Measurements from ENCODE around the gene ACADM.
"Not testable (repeated sequence)": the region's sequence is repeated elsewhere in the genome, so short reads cannot be mapped to it uniquely, and the experiment has no call there.

Gene ACADM

GRCh38 chr1:75742047-75742625 lies 17.6 kb downstream of the ACADM start:
- DNase-seq, result no peak

DNA sequence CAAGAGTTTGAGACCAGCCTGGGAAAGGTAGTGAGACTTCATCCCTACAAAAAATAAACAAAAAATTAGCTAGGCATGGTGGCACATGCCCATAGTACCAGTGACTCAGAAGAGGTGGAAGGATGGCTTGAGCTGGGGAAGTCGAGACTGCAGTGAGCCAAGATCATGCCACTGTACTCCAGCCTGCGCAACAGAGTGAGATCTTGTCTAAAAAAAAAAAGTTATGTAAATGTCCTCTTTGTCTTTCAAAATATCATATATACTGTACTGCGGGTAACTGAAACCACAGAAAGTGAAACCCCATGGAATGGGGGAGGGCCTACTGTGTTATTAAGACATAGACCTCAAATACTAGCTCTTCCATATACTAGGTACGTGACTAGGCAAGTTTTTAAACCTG lies 20.8 kb downstream of the ACADM start:
- DNase-seq, result no peak

GRCh38 chr1:75757210-75757609 lies 32.7 kb downstream of the ACADM start:
- not testable (repeated sequence) for DNase-seq

DNA sequence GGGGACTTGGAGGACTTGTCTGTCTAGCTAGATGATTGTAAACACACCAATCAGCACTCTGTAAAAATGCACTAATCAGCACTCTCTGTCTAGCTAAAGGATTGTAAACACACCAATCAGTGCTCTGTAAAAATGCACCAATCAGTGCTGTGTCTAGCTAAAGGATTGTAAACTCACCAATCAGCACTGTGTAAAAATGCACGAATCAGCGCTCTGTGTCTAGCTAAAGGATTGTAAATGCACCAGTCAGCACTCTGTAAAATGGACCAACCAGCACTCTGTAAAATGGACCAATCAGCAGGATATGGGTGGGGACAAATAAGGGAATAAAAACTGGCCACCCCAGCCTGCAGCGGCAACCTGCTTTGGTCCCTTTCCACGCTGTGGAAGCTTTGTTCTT lies 34.0 kb downstream of the ACADM start:
- not testable (repeated sequence) for DNase-seq

- DNase-seq, result no peak
Observed at GRCh38 chr1:75764057-75764655, 39.6 kb downstream of the ACADM start.

DNA sequence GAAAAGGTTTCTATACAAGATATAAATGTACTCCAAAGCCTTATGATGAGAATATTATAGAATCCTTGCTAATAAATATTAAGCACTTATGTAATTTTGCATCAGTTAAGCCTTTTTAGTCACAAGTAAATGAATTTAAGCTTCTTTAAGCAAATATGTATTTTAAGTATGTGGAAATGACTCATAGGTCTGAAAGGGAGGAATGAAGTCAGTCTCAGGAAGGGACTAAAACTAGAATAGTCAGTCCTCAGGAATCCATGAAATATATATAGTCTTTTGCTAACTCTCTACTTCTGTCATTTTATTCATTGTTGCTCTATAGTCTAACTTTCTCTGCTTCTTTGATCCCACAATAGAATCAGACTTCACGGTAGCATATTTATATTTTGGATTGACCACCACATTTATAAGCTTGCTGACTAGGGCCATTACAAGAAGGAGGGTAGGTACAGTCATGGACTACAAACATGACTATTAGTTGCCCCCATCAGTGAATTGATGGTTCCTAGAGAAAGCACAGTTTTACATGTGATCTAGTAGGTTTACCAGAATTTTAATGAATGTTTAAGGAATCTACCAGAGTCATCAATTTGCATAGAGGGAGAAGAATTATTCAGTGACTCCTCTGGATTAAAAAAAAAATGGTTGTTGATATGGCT lies 41.3 kb downstream of the ACADM start:
- DNase-seq, result no peak

DNA sequence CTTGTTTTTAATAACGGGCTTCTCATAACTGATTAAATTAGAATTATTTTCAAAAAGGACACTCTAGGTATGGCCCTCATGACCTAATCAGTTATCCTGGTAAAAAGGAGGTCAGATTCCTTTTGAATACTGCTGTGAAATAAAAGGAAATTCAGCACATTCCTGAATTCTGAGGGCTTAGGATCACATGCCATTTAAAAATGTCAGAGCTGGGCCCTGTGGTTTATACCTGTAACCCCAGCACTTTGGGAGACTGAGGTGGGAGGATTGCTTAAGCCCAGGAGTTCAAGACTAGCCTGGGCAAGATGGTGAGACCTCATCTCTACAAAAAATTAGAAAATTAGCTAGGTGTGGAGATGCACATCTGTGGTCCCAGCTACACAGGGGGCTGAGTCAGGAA lies 43.5 kb downstream of the ACADM start:
- DNase-seq, result no peak

GRCh38 chr1:75770761-75771160 lies 46.3 kb downstream of the ACADM start:
- DNase-seq, result no peak

GRCh38 chr1:75771978-75772377 lies 47.5 kb downstream of the ACADM start:
- no peak for DNase-seq

GRCh38 chr1:75777812-75778211 lies 53.3 kb downstream of the ACADM start:
- DNase-seq, result not testable (repeated sequence)

DNA sequence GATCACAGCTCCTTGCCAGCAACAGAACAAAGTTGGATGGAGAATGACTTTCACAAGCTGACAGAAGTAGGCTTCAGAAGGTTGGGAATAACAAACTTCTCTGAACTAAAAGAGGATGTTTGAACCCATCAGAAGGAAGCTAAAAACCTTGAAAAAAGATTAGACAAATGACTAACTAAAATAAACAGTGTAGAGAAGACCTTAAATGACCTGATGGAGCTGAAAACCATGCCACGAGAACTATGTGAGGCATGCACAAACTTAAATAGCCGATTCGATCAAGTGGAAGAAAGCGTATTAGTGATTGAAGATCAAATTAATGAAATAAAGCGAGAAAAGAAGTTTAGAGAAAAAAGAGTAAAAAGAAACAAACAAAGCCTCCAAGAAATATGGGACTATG lies 54.2 kb downstream of the ACADM start:
- not testable (repeated sequence) for DNase-seq

DNA sequence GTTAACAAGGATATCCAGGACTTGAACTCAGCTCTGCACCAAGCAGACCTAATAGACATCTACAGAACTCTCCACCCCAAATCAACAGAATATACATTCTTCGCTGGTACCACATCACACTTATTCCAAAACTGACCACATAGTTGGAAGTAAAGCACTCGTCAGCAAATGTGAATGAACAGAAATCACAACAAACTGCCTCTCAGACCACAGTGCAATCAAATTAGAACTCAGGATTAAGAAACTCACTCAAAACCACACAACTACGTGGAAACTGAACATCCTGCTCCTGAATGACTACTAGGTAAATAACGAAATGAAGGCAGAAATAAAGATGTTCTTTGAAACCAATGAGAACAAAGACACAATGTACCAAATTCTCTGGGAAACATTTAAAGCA lies 55.7 kb downstream of the ACADM start:
- DNase-seq, result not testable (repeated sequence)

GRCh38 chr1:75783920-75784319 lies 59.4 kb downstream of the ACADM start:
- not testable (repeated sequence) for DNase-seq

DNA sequence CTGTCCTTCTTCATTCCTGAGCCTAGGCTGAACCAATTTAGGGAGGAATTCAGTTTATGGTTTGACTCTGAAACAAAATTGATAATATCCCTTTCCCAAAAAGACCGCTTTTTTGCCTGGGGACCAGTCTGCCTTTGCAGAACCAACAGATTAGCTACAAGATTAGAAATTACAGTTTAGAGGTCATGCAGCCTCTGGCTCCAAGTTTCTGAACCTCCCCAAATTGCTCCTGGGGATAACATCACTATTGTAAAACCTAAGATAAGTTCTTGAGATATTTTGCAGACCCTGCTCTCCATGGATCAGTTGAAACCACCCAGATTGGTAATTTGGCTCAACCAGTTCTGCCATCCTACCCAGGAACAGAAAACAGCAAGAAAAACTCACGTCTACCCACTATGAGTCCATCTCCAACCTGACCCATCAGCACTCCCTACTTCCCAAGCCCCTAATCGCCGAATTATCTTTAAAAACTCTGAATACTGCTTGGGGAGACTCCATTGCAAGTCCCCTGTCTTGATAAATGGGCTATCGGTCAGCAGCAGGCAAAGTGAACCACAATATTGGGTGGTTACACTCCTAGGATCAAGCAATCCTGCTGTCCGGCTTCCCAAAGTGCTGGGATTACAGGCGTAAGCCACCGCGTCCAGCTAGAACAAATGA lies 60.9 kb downstream of the ACADM start:
- DNase-seq, result no peak

DNA sequence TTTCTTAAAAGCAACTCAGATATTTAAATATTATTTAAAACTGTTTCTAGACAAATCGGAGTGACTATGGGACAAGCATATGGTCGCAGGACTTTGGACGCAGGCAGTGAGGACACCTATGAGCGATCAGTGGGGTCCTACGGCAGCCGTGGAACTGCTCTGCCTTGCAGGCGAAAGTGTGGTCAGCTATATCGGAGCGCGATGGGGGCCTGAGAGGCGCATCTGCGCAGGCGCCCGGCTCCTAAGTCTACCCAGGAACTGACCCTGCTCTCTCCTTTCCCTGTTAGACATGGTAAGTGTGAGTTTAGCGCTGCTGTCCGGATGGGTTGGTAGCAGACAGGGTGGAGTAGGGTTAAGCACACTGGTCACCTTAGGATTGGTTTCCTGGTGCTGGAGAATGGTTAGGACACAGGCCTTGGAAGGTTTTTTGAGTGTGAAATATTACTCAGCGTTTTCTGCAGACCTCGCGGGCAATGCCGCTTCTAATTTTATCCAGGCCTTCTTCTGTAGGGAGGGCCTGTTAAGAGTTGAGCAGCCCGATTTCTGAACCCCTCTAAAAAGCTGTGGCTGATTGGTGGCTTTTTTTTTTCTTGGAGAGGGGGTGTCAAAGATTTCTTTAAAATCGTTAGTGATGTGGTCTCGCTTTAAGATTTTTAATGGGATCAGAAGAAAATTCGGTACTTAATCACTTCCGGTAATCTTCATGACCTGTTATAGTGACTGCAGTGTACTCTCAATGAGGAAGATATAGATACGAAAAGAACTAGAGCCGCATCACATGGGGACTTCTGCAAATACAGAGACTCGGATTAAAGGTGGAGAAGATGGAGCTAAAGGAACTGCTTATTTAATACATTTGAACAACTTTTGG lies 61.7 kb downstream of the ACADM start, which contains the start of gene RABGGTB:
TSS of gene RABGGTB (plus strand) at position 274 of the 871 bp plus-strand sequence. CDS start at position 290, 16 bp downstream.
- DNase-seq, result peak; percentile 96

GRCh38 chr1:75786901-75787493 lies 62.5 kb downstream of the ACADM start:
- DNase-seq, result no peak

DNA sequence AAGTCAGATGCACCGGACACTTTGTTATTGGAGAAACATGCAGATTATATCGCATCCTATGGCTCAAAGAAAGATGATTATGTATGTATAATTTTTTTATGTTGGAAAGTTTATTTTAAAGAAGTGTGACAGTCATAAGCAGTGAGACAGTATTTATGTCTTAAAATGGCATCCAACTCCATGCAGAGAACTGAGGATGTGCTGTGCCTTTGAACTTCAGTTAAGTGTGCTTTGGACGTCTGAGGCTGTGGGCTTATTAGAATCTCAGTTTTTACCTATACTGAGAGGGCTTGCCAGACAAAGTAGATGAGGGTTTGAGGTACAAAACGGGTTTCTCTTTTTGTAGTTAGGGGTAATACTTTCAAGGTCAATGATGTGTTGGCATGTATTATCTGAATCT lies 63.0 kb downstream of the ACADM start:
- no peak for DNase-seq

DNA sequence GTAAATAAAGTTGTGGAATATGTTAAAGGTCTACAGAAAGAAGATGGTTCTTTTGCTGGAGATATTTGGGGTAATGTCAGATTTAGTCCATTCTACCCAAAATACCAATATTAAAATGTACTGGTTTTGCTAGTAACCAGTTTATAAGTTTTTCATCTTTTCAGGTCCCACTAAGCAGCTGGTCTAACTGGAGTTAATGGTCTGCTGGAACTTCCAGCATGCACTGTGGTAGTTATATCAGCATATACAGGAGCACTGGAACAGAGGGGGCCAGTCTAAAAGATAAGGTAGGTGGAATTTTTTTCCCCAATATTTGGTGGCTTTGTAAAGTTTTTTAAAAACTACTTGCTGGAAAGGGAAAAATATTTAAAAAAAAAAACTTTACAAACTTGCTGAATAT lies 65.5 kb downstream of the ACADM start:
- DNase-seq, result no peak

DNA sequence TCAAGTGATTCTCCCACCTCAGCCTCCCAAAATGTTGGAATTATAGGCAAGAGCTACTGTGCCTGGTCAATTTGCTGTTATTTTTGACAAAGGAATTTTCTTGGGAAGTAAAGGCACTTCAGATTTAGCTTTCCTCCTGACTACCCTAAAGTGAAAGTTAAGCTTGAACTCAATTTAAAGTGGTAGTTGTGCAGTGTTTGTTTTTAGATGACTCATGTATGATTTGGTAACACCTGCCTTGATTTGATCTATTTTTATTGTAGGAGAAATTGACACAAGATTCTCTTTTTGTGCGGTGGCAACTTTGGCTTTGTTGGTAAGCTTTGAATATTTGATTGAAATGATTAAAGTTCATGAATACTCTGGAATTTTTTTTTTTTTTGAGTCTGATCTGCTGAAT lies 66.5 kb downstream of the ACADM start:
- no peak for DNase-seq

DNA sequence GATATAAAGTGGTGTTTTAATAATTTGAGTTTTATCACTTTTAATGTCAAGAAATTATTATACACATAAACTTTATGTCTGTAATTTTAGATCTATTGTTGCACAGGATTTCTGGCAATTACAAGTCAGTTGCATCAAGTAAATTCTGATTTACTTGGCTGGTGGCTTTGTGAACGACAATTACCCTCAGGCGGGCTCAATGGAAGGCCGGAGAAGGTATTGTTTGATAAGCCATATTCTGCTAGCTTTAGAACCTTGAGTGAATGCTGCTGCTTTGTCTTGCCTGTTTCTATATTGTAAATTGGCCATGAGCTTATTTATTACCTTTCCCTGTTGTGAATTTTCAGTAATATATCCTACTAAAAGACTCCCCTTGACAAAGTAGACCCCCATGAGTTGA lies 67.6 kb downstream of the ACADM start:
- DNase-seq, result no peak

DNA sequence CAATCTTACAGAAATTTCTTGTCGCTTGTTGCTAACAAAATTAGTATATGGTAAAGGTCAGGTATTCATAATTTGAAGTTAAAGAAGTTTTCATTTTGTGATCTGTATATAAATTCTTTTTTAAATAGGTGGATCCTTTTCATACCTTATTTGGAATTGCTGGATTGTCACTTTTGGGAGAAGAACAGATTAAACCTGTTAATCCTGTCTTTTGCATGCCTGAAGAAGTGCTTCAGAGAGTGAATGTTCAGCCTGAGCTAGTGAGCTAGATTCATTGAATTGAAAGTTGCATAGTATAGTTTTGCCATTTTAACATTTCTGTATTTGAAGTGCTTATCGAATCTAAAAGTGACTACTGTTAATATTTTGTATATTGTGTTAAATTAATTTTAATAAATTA lies 69.9 kb downstream of the ACADM start:
- no peak for DNase-seq

- DNase-seq, result no peak
Observed at GRCh38 chr1:75795703-75796193, 71.2 kb downstream of the ACADM start.
